Mesothelial cell of epicardium (in vitro differentiated cells): ENCODE measurements around the gene ZNF841. TPM values are rescaled to one million over a fixed set of nuclear protein-coding genes. Genes with fewer than 3 reads are reported as not detected.
A peak's percentile ranks its signal among the peaks of the same experiment; 100 is the strongest.

Experiments used
- DNase-seq, 2 experiments: peaks; one replicate each; pipeline ENCODE4 v3.0.0; 2021; ENCODE audit warnings: low spot score in 2 of 2; ENCODE audit not compliant: unreplicated experiment in 2 of 2
- H3K27ac Mint-ChIP-seq: 2 replicates; pipeline ENCODE4 v1.8.0; 2021; ENCODE audit warnings: mixed read lengths
- H3K27me3 Mint-ChIP-seq: 2 replicates; pipeline ENCODE4 v1.8.0; 2021; ENCODE audit warnings: low read depth, mixed read lengths
- H3K36me3 Mint-ChIP-seq: 2 replicates; pipeline ENCODE4 v1.8.0; 2021; ENCODE audit warnings: mixed read lengths
- H3K4me1 Mint-ChIP-seq: 2 replicates; pipeline ENCODE4 v1.8.0; 2021; ENCODE audit warnings: mixed read lengths
- H3K4me3 Mint-ChIP-seq: 2 replicates; pipeline ENCODE4 v1.8.0; 2021; ENCODE audit warnings: mild to moderate bottlenecking, moderate library complexity, mixed read lengths
- H3K9me3 Mint-ChIP-seq: 2 replicates; pipeline ENCODE4 v1.8.0; 2021; ENCODE audit warnings: mixed read lengths
- CTCF ChIP-seq: fragments of 200-600 bp; sonication (generic); IDR thresholded peaks from one replicate; pipeline ENCODE4 v1.5.0; 2021; ENCODE audit warnings: antibody characterized with exemption; ENCODE audit not compliant: unreplicated experiment
- total RNA-seq: library from RNA; stranded (reverse); gene quantifications from 3 replicates; pipeline ENCODE4 v1.2.1, GENCODE V29; 2021

The ZNF841 gene
- total RNA-seq, 1 donor from 2014 or later: 36.4 TPM

DNA sequence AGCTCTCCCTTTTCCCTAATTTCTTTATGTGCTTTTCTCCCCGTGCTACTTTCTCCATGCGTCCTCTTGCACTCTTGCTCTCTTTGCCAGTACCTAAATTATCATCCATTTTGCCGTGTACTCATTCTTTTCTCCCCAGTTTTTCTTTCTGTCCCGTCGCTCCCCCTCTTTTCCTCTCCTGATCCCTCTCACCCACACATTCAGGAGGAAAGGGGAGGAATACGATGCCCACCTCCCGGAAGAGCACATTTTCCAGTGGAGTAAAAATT is 43.4 kb upstream of the ZNF841 start:
- peak overlapping the region; percentile 96 for H3K4me3 Mint-ChIP-seq
- TF ChIP-seq CTCF: no peak
- no peaks in the 10 kb centered on the region for H3K27me3 Mint-ChIP-seq
- peaks cover 31% of the 10 kb centered on the region for H3K4me1 Mint-ChIP-seq
- peaks cover 44% of the 10 kb centered on the region for H3K36me3 Mint-ChIP-seq
- peaks cover 33% of the 10 kb centered on the region for H3K9me3 Mint-ChIP-seq
- no peak for DNase-seq
- peak overlapping the region; percentile 99 for H3K27ac Mint-ChIP-seq

- Mint-ChIP-seq H3K9me3 (peaks cover 36% of the 10 kb centered on the region), H3K4me3 (peak overlapping the region; percentile 96), H3K27ac (peak overlapping the region; percentile 99), H3K4me1 (peaks cover 31% of the 10 kb centered on the region), H3K27me3 (no peaks in the 10 kb centered on the region), H3K36me3 (peaks cover 47% of the 10 kb centered on the region)
- no peak for TF ChIP-seq CTCF
- DNase-seq: peak; percentile 31 to 59
Measured at GRCh38 chr19:52138278-52138982, 42.9 kb upstream of the ZNF841 start.

DNA sequence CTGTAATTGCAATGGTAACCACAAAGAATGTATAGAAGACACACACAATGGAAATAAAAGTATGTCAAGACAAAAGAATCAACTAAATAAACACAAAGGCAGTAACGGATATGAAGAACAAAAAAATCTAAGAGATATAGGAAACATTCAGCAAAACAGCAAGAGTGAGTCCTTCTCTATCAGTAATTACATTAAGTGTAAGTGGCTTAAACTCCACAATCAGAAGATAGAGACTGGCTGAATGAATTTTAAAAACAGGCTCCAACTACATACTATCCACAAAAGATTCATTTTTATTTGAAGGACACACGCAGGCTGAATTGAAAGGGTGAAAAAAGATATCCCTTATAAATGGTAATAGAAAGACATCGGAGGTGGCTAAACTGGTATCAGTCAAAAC is 24.7 kb upstream of the ZNF841 start:
- no peak overlapping the region for H3K4me3 Mint-ChIP-seq
- no peaks in the 10 kb centered on the region for H3K4me1 Mint-ChIP-seq
- no peaks in the 10 kb centered on the region for H3K27me3 Mint-ChIP-seq
- H3K9me3 Mint-ChIP-seq: peaks cover 71% of the 10 kb centered on the region
- no peak for TF ChIP-seq CTCF
- no peak overlapping the region for H3K27ac Mint-ChIP-seq
- peaks cover 94% of the 10 kb centered on the region for H3K36me3 Mint-ChIP-seq
- no peak for DNase-seq

- no peak overlapping the region for H3K4me3 Mint-ChIP-seq
- H3K4me1 Mint-ChIP-seq: no peaks in the 10 kb centered on the region
- DNase-seq: no peak
- no peaks in the 10 kb centered on the region for H3K27me3 Mint-ChIP-seq
- H3K36me3 Mint-ChIP-seq: peaks cover 88% of the 10 kb centered on the region
- H3K9me3 Mint-ChIP-seq: peaks cover 90% of the 10 kb centered on the region
- no peak for TF ChIP-seq CTCF
- H3K27ac Mint-ChIP-seq: no peak overlapping the region
Measured at GRCh38 chr19:52115526-52116053, 20.0 kb upstream of the ZNF841 start.

DNA sequence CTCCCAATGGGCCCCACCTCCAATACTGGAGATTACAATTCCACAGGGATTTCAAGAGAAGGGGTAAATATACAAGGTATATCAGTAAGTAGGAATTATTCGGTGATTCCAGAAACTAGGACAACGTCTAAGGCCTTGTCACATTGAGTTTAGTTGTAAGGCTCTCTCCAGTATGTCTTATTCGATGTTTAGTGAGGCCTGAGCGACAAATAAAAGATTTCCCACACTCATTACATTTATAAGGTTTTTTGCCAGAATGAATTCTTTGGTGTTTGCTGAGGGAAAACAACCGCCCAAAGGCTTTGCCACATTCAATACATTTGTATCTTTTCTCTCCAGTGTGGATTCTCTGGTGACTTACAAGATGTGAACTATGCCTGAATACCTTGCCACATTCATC is 19.1 kb upstream of the ZNF841 start:
- no peak overlapping the region for H3K27ac Mint-ChIP-seq
- H3K27me3 Mint-ChIP-seq: no peaks in the 10 kb centered on the region
- H3K4me1 Mint-ChIP-seq: no peaks in the 10 kb centered on the region
- peaks cover 88% of the 10 kb centered on the region for H3K9me3 Mint-ChIP-seq
- no peak for TF ChIP-seq CTCF
- H3K36me3 Mint-ChIP-seq: peaks cover 83% of the 10 kb centered on the region
- DNase-seq: no peak
- no peak overlapping the region for H3K4me3 Mint-ChIP-seq
